OCI-LY1 (cell line): ENCODE data around the gene ZNHIT1.
"Not testable (repeated sequence)": the region's sequence is repeated elsewhere in the genome, so short reads cannot be mapped to it uniquely, and the experiment has no call there.

Source experiments
- H2AFZ ChIP-seq: fragments of 200-600 bp; sonication (generic), shearing (Covaris generic); 2 replicates; pipeline ENCODE4 v1.6.0; 2014; ENCODE audit warnings: antibody characterized with exemption, mild to moderate bottlenecking, low read length
- H3F3A ChIP-seq: fragments of 200-600 bp; sonication (generic), shearing (Covaris generic); 2 replicates; pipeline ENCODE4 v1.6.0; 2014; ENCODE audit warnings: mild to moderate bottlenecking, antibody characterized with exemption, low read length, moderate library complexity; ENCODE audit not compliant: insufficient read depth
- H3K27ac ChIP-seq: fragments of 200-600 bp; sonication (generic); 2 replicates; pipeline ENCODE4 v1.5.1; 2014; ENCODE audit warnings: low read length, mixed run types, mild to moderate bottlenecking, low read depth; ENCODE audit not compliant: poor library complexity, severe bottlenecking
- H3K27me3 ChIP-seq: fragments of 200-600 bp; sonication (generic); 2 replicates; pipeline ENCODE4 v1.6.0; 2014; ENCODE audit warnings: antibody characterized with exemption, mild to moderate bottlenecking, low read length, moderate library complexity; ENCODE audit not compliant: insufficient read depth
- H3K36me3 ChIP-seq: fragments of 200-600 bp; sonication (generic); 2 replicates; pipeline ENCODE4 v1.6.1; 2014; ENCODE audit warnings: mild to moderate bottlenecking, antibody characterized with exemption, low read length, moderate library complexity, mixed read lengths; ENCODE audit not compliant: insufficient read depth
- H3K4me1 ChIP-seq: fragments of 200-600 bp; sonication (generic); 2 replicates; pipeline ENCODE4 v1.5.1; 2014; ENCODE audit warnings: mild to moderate bottlenecking, low read length, moderate library complexity; ENCODE audit not compliant: insufficient read depth, severe bottlenecking
- H3K4me2 ChIP-seq: fragments of 200-600 bp; sonication (generic), shearing (Covaris generic); 2 replicates; pipeline ENCODE4 v1.6.1; 2014; ENCODE audit warnings: low read length
- H3K4me3 ChIP-seq: fragments of 200-600 bp; sonication (generic); 2 replicates; pipeline ENCODE4 v1.5.1; 2014; ENCODE audit warnings: low read length, low read depth, mild to moderate bottlenecking, mixed read lengths; ENCODE audit not compliant: poor library complexity, severe bottlenecking
- H3K79me2 ChIP-seq: fragments of 200-600 bp; shearing (Covaris generic); 2 replicates; pipeline ENCODE4 v1.6.1; 2016; ENCODE audit warnings: mixed run types, low read length, mixed read lengths; ENCODE audit not compliant: insufficient read depth
- H3K9ac ChIP-seq: fragments of 200-600 bp; sonication (generic), shearing (Covaris generic); 2 replicates; pipeline ENCODE4 v1.6.1; 2014; ENCODE audit warnings: mild to moderate bottlenecking, low read length, mixed read lengths
- H3K9me2 ChIP-seq: fragments of 200-600 bp; sonication (generic), shearing (Covaris generic); 2 replicates; pipeline ENCODE4 v1.6.1; 2014; ENCODE audit warnings: low read depth, mild to moderate bottlenecking, low read length, mixed read lengths
- H3K9me3 ChIP-seq: fragments of 200-600 bp; shearing (Covaris generic); 2 replicates; pipeline ENCODE4 v1.6.1; 2014; ENCODE audit warnings: low read length, mixed read lengths
- H4K20me1 ChIP-seq: fragments of 200-600 bp; sonication (generic), shearing (Covaris generic); 2 replicates; pipeline ENCODE4 v1.6.0; 2016; ENCODE audit warnings: mild to moderate bottlenecking, low read length; ENCODE audit not compliant: insufficient read depth
- EZH2 ChIP-seq: fragments of 200-600 bp; sonication (generic), shearing (Covaris generic); IDR thresholded peaks from 2 replicates; pipeline ENCODE4 v1.8.0; 2017; ENCODE audit warnings: borderline replicate concordance, mixed run types, mild to moderate bottlenecking, antibody characterized with exemption, low read length, moderate library complexity, mixed read lengths
- TF ChIP-seq, protein P1 (sequence below): fragments of 200-600 bp; sonication (generic), shearing (Covaris generic); IDR thresholded peaks from 2 replicates; pipeline ENCODE4 v1.5.1; 2017; ENCODE audit warnings: mild to moderate bottlenecking, antibody characterized with exemption, low read length, moderate library complexity, mixed read lengths

Gene ZNHIT1

DNA sequence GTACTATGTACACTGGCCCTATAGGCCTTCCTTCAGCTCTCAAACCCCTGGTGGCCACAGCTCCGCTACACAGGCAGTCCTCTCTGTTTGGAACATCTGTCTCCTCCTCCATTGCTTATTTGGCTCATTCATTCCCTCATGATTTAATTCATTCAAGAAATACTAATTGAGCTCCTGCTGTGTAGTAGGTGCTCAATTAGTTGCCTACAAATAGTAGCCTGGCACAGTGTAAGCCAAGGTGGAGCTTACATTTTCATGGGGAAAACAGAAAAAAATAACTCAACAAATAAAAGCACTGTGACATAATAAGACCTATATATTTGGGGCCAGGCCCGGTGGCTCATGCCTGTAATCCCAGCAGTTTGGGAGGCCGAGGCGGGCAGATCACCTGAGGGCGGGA is 30.3 kb downstream of the ZNHIT1 start:
- H3K9ac ChIP-seq: no peak overlapping the region
- H3K4me3 ChIP-seq: no peak overlapping the region
- TF ChIP-seq EZH2: no peak
- TF ChIP-seq, protein P1, sequence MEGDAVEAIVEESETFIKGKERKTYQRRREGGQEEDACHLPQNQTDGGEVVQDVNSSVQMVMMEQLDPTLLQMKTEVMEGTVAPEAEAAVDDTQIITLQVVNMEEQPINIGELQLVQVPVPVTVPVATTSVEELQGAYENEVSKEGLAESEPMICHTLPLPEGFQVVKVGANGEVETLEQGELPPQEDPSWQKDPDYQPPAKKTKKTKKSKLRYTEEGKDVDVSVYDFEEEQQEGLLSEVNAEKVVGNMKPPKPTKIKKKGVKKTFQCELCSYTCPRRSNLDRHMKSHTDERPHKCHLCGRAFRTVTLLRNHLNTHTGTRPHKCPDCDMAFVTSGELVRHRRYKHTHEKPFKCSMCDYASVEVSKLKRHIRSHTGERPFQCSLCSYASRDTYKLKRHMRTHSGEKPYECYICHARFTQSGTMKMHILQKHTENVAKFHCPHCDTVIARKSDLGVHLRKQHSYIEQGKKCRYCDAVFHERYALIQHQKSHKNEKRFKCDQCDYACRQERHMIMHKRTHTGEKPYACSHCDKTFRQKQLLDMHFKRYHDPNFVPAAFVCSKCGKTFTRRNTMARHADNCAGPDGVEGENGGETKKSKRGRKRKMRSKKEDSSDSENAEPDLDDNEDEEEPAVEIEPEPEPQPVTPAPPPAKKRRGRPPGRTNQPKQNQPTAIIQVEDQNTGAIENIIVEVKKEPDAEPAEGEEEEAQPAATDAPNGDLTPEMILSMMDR: no peak
- no peaks in the 10 kb centered on the region for H4K20me1 ChIP-seq
- no peaks in the 10 kb centered on the region for H3F3A ChIP-seq
- H3K4me1 ChIP-seq: peaks cover 43% of the 10 kb centered on the region
- H3K79me2 ChIP-seq: peaks cover 27% of the 10 kb centered on the region
- no peak overlapping the region for H3K27ac ChIP-seq
- peaks cover 23% of the 10 kb centered on the region for H3K36me3 ChIP-seq
- H3K9me3 ChIP-seq: no peaks in the 10 kb centered on the region
- H3K27me3 ChIP-seq: no peaks in the 10 kb centered on the region
- no peaks in the 10 kb centered on the region for H3K9me2 ChIP-seq
- H3K4me2 ChIP-seq: no peak overlapping the region
- no peak overlapping the region for H2AFZ ChIP-seq

DNA sequence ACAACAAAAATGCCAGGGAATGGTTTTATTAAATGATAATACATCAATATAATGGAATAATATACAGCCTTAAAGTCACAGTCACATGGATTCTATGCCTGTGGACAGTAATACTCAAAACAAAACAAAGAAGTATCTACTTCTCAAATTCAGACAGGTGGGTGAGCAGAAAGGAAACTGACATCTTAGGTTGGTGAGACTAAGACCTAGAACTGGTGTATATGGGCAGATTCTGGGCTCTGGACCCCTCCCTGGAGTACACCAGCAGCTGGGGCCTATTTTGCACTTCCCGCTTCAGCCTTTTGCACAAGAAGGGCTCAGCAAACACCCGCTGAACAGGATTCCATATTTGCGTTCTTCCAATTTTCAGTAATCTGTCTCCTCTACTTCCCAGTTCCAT is 32.4 kb downstream of the ZNHIT1 start:
- peaks cover 17% of the 10 kb centered on the region for H3K36me3 ChIP-seq
- peaks cover 31% of the 10 kb centered on the region for H3K4me1 ChIP-seq
- peak overlapping the region; percentile 84 for H3K4me2 ChIP-seq
- no peaks in the 10 kb centered on the region for H3F3A ChIP-seq
- H3K4me3 ChIP-seq: peak overlapping the region; percentile 95
- no peaks in the 10 kb centered on the region for H4K20me1 ChIP-seq
- peaks cover 20% of the 10 kb centered on the region for H3K79me2 ChIP-seq
- H3K9me2 ChIP-seq: no peaks in the 10 kb centered on the region
- no peaks in the 10 kb centered on the region for H3K27me3 ChIP-seq
- peak overlapping the region; percentile 35; the same call in 1 of the 2 replicates for H3K9ac ChIP-seq
- no peak overlapping the region for H2AFZ ChIP-seq
- H3K27ac ChIP-seq: no peak overlapping the region
- no peaks in the 10 kb centered on the region for H3K9me3 ChIP-seq
- TF ChIP-seq, protein P1: no peak
- TF ChIP-seq EZH2: no peak

DNA sequence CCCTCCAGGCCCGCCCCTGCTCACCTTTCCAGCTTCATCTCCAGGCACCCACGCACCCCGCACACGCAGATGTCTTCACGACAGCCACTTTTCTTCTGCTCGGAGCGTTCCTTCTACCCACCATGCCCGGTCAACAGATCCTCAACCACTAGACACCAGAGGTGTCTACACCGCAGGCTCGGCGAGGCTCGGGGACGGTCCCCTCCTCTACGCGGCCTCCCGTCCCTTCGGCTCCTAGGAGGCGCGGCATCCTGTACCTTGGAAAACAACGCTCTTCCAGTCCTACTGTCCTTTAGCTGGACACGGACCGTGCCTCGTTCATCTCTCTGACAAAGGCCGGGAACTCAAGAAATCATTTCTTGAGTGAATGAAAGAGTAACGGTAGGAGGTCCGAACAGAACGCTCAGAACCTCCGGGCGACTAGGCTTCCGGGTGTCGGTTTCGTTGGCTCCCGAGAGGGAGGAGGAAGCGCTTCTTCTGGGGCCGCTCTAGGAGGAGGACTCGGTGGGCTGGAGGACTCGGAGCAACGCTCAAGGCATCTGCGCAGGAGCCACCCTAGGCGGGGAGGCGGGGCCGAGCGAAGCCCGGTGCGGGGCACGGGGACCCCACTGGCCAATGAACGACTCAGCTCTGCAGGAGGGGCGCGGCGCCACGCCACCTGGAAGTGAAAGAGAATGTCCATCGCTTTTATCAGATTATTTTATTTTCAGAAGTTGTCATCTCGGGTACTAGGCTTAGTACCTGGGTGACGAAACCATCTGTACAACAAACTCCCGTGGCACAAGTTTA is 34.1 kb downstream of the ZNHIT1 start:
- Histone ChIP-seq H3K9me2 (no peaks in the 10 kb centered on the region), H3K27ac (peak overlapping the region; percentile 48), H3K27me3 (no peaks in the 10 kb centered on the region), H3K4me3 (peak overlapping the region; percentile 95), H3K36me3 (peaks cover 9% of the 10 kb centered on the region; the same call in 1 of the 2 replicates), H3K79me2 (peaks cover 20% of the 10 kb centered on the region), H3K4me2 (peak overlapping the region; percentile 84), H3K9me3 (no peaks in the 10 kb centered on the region), H3F3A (no peaks in the 10 kb centered on the region), H3K9ac (peak overlapping the region; percentile 92), H2AFZ (peak overlapping the region; percentile 77; the same call in 1 of the 2 replicates), H4K20me1 (no peaks in the 10 kb centered on the region), H3K4me1 (peaks cover 23% of the 10 kb centered on the region)
- TF ChIP-seq, protein P1: no peak
- TF ChIP-seq EZH2: no peak

DNA sequence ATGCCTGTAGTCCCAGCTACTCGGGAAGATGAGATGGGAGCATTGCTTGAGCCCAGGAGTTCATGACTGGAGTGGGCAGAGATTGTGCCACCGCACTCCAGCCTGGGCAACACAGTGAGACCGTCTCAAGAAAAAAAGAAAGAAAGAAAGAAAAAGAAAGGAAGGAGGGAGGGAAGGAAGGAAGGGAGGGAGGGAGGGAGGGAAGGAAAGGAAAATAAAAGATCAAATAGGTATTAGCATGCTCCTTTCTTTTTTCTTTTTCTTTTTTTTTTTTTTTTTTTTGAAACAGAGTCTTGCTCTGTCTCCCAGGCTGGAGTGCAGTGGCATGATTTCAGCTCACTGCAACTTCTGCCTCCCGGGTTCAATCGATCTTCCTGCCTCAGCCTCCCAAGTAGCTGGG is 35.2 kb downstream of the ZNHIT1 start:
- H3K9me2 ChIP-seq, H3F3A ChIP-seq, H3K36me3 ChIP-seq, H4K20me1 ChIP-seq, H3K27me3 ChIP-seq, H3K9ac ChIP-seq, H3K9me3 ChIP-seq, H3K27ac ChIP-seq, H3K4me2 ChIP-seq: not testable (repeated sequence)
- peak overlapping the region; percentile 95 for H3K4me3 ChIP-seq
- peaks cover 20% of the 10 kb centered on the region for H3K79me2 ChIP-seq
- H2AFZ ChIP-seq: peak overlapping the region; percentile 77; the same call in 1 of the 2 replicates
- H3K4me1 ChIP-seq: peaks cover 23% of the 10 kb centered on the region
